Measurements from ENCODE around the gene SYK. TPM values are rescaled to one million over a fixed set of nuclear protein-coding genes. Genes with fewer than 3 reads are reported as not detected.
A peak's percentile ranks its signal among the peaks of the same experiment; 100 is the strongest.

SYK gene
- total and polyA plus RNA-seq, 8 donors = 2.2 to 34.4 (median 18.9) TPM

DNA sequence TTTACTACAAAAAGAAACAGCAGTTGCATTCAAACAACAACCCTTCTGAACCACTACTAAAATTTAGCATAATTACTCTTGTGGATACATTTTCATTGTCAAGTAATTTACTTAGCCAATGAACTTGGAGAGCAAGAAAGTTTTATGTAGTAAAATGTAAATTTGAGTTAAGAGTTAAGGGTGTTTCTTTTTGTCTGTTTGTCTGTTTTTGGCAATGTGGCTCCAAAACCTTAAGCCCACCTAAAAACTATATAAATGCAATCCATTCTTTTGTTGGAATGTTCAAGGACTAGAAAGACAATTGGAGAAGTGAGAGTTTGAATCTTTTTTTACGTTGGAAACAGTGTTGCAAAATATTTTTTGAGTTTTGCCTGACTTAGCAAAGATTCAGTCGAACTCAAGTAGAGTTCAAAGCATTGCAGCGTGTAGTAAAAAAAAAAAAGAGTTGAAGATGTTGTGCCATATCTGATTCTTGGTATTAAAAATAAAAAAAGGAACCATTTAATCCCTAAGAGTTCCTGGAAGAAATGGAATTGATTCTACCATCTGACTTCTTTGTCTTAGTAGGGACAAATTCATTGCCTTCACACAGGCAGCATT, 867 bp downstream of the SYK start:
- H3K27ac ChIP-seq = peak overlapping the region in 4 of 5 donors; percentile 78 to 87 (median 84)
- intact Hi-C loops (cut with DNase I; ENCODE audit: low total_unique reads) = no loop called here
- peaks cover 0 to 32% (median 5%) of the 10 kb centered on the region in 3 donors for H3K27me3 ChIP-seq
- H3K36me3 ChIP-seq = no peaks in the 10 kb centered on the region
- peak overlapping the region; percentile 46 to 62 (median 56) for H3K4me3 ChIP-seq
- DNase-seq = no peak
- H3K9me3 ChIP-seq = no peaks in the 10 kb centered on the region
- 48 to 68% (median 65%) methylated on average over 3 of the region's 3 CpGs for WGBS, 5 donors
- peaks cover 0 to 48% (median 21%) of the 10 kb centered on the region in 4 donors for H3K4me1 ChIP-seq
- TF ChIP-seq POLR2A (IDR thresholded peaks at IDR 0.05) = no peak
- TF ChIP-seq EP300 (IDR thresholded peaks at IDR 0.05) = no peak

DNA sequence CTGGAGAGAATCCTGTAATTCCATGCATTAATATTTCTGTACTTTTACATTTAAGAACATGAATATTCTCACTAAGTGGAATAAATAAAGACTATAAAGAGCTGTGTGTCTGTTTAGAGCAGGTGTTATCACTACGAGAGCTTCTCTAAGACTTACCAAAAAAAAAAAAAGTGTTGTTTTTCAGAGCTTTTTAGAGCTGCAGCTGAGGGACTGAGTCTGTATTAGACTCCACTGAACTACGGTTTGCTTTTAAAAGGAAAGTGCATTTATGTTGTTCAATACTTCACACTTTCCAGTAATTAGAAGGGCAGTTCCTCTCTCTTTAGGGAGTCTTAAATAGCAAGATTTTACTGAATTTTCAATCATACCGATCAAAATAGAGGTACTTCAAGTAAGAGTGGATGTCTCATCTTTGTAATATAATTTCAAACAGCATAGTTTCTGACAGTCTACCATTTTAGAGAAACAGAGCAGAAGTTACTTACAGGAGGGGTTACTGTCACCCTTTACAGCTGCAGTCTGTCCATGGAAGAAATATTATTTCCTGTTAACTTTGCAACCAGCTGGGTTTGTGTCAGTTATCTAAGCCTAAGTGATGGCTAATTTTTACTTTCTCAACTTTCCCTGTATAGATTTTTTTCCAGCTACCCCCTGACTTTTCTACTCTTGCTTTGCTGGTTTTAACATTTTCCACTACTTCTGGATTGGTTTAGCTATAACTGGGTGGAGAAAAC, 2.4 kb downstream of the SYK start:
- no peak for TF ChIP-seq POLR2A (IDR thresholded peaks at IDR 0.05)
- TF ChIP-seq EP300 (IDR thresholded peaks at IDR 0.05) = no peak
- TF ChIP-seq, protein P1, sequence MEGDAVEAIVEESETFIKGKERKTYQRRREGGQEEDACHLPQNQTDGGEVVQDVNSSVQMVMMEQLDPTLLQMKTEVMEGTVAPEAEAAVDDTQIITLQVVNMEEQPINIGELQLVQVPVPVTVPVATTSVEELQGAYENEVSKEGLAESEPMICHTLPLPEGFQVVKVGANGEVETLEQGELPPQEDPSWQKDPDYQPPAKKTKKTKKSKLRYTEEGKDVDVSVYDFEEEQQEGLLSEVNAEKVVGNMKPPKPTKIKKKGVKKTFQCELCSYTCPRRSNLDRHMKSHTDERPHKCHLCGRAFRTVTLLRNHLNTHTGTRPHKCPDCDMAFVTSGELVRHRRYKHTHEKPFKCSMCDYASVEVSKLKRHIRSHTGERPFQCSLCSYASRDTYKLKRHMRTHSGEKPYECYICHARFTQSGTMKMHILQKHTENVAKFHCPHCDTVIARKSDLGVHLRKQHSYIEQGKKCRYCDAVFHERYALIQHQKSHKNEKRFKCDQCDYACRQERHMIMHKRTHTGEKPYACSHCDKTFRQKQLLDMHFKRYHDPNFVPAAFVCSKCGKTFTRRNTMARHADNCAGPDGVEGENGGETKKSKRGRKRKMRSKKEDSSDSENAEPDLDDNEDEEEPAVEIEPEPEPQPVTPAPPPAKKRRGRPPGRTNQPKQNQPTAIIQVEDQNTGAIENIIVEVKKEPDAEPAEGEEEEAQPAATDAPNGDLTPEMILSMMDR (IDR thresholded peaks at IDR 0.05) = no peak
- no peak for TF ChIP-seq POLR2AphosphoS5 (IDR thresholded peaks at IDR 0.05)
- Histone ChIP-seq H3K9me3 (no peaks in the 10 kb centered on the region), H3K4me3 (peak overlapping the region in 1 of 4 donors; percentile 14), H3K27me3 (peaks cover 0 to 28% (median 5%) of the 10 kb centered on the region in 3 donors), H3K4me1 (peaks cover 0 to 61% (median 21%) of the 10 kb centered on the region in 4 donors), H3K27ac (peak overlapping the region in 2 of 5 donors; percentile 87), H3K36me3 (no peaks in the 10 kb centered on the region)
- 49 to 72% (median 55%) methylated on average over 3 of the region's 3 CpGs for WGBS, 5 donors
- intact Hi-C loops (cut with DNase I; ENCODE audit: low total_unique reads) = no loop called here
- peak in 1 of 2 donors; percentile 59 for DNase-seq

DNA sequence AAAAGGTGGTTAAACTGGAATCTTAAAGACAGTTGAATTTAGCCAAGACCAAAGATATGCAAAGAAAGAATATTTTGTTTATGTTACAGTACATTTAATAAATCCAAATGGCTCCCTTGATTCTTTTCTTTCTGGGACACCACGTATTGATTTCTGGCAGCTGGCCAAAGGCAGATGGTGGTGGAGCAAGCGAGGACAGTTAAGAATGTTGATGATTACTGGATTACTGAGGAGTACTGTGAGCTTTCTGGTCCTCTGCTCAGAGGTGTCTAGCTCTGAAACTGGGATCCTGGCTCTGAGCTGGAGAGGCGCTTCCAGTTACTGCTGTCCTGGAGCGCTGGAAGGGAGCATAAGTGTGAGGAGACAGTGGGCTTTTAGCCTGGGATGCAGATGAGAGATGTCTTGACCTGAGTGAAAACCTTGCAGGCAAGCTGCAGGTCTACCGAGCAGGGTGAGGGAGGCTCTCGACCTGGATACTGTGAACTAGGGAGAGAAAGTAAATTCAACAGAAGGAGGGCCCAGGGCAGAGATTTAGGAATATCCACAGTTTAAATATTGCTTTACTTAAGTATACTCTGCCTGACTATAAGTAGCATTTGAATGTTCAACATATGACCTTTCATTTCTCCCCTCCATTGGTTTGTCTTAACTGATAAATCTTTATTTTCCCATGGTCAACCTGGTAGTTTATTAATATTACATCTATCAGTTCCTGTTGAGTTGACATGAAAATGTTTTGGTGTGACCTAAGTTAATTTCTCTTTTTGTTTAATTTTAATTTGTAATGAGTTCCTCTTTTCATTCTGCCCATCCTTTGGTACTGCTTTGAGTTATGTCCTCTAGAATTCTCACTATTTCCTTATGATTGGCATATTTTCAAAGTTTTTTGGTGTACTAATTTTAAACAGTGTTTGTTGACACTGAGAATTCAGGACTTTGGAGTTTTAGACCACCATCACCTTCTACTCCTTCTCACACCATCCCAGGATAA, 3.7 kb downstream of the SYK start:
- TF ChIP-seq POLR2AphosphoS5 (IDR thresholded peaks at IDR 0.05) (no peak), EP300 (IDR thresholded peaks at IDR 0.05) (no peak), POLR2A (IDR thresholded peaks at IDR 0.05) (no peak)
- TF ChIP-seq, protein P1 (IDR thresholded peaks at IDR 0.05) = no peak
- peak overlapping the region in 1 of 5 donors; percentile 87 for H3K27ac ChIP-seq
- WGBS, 5 donors = 51 to 79% (median 70%) methylated on average over 6 of the region's 6 CpGs
- H3K9me3 ChIP-seq = no peaks in the 10 kb centered on the region
- no peak overlapping the region for H3K4me3 ChIP-seq
- DNase-seq = no peak
- intact Hi-C loops (cut with DNase I; ENCODE audit: low total_unique reads) = no loop called here
- peaks cover 0 to 23% (median 5%) of the 10 kb centered on the region in 3 donors for H3K27me3 ChIP-seq
- H3K4me1 ChIP-seq = peaks cover 0 to 69% (median 21%) of the 10 kb centered on the region in 4 donors
- H3K36me3 ChIP-seq = no peaks in the 10 kb centered on the region

DNA sequence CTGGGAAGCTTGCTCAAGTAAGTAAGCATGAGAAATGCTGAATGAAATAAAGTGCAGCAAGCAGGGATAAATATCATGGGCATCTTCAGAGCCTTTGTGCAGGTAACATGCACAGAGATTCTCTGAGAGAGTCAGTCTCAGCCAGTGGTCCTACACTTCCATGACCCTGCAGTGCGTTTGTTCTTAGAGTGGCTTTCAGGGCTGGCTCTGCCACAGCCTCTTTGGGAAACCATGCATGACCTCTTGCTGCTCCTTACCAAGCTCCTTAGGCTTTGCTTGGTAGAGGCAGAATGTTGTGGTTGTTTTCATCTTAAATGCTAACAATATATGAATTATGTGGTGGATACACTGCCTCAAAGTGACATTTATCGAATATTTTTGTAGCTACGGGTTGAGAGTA, 5.4 kb downstream of the SYK start:
- H3K9me3 ChIP-seq = no peaks in the 10 kb centered on the region
- no peak overlapping the region for H3K4me3 ChIP-seq
- H3K4me1 ChIP-seq = peaks cover 0 to 66% (median 9%) of the 10 kb centered on the region in 4 donors
- 86 to 96% (median 89%) methylated on average over 3 of the region's 3 CpGs for WGBS, 5 donors
- H3K27me3 ChIP-seq = peaks cover 0 to 8% (median 0%) of the 10 kb centered on the region in 3 donors
- no peaks in the 10 kb centered on the region for H3K36me3 ChIP-seq
- DNase-seq = no peak
- H3K27ac ChIP-seq = no peak overlapping the region
- intact Hi-C loops (cut with DNase I; ENCODE audit: low total_unique reads) = no loop called here
- TF ChIP-seq EP300 (IDR thresholded peaks at IDR 0.05) (no peak), POLR2AphosphoS5 (IDR thresholded peaks at IDR 0.05) (no peak), POLR2A (IDR thresholded peaks at IDR 0.05) (no peak)
- TF ChIP-seq, protein P1 (IDR thresholded peaks at IDR 0.05) = no peak

Measured in stomach (tissue), 9 donors.